GM13977 (cell line): Measurements from ENCODE around the gene STARD9.

ENCODE experiments used
- DNase-seq: peaks from one replicate; pipeline ENCODE4 v3.0.0; 2012; ENCODE audit warnings: low spot score
- CTCF ChIP-seq: IDR thresholded peaks from 2 replicates; pipeline ENCODE4 v1.5.1; 2012; ENCODE audit warnings: mild to moderate bottlenecking, control low read depth; ENCODE audit not compliant: insufficient read depth; ENCODE audit errors: extremely low read depth, missing control alignments
- in situ Hi-C: fragments of 300-500 bp; cut with MboI; formaldehyde crosslinking; loops from one replicate; pipeline ENCODE4 v1.12.0; 2022; ENCODE audit warnings: low sequenced_read_pairs, low pct_unique_long_range_greater_than_20kb, mixed read lengths, inconsistent platforms; ENCODE audit not compliant: unreplicated experiment

Gene STARD9

GRCh38 chr15:42692997-42693396 lies 117.6 kb downstream of the STARD9 start:
- DNase-seq: no peak
- in situ Hi-C loops: no loop called here
- no peak for TF ChIP-seq CTCF

GRCh38 chr15:42693496-42693895 lies 118.1 kb downstream of the STARD9 start:
- TF ChIP-seq CTCF: no peak
- DNase-seq: no peak
- in situ Hi-C loops: no loop called here

GRCh38 chr15:42693942-42694341 lies 118.5 kb downstream of the STARD9 start:
- no peak for DNase-seq
- no peak for TF ChIP-seq CTCF
- in situ Hi-C loops: no loop called here

GRCh38 chr15:42694398-42694797 lies 119.0 kb downstream of the STARD9 start:
- in situ Hi-C loops: no loop called here
- DNase-seq: no peak
- no peak for TF ChIP-seq CTCF

GRCh38 chr15:42695527-42696071 lies 120.2 kb downstream of the STARD9 start:
- in situ Hi-C loops: no loop called here
- DNase-seq: no peak
- no peak for TF ChIP-seq CTCF

- no peak for TF ChIP-seq CTCF
- no peak for DNase-seq
- in situ Hi-C loops: no loop called here
These were observed 121.2 kb downstream of the STARD9 start for GRCh38 chr15:42696626-42697025.

GRCh38 chr15:42704492-42704926 lies 129.1 kb downstream of the STARD9 start:
- peak; percentile 72 for DNase-seq
- peak; percentile 80 for TF ChIP-seq CTCF
- in situ Hi-C loops: no loop called here
